ENCODE results near the gene ARFIP1.

The ARFIP1 gene

DNA sequence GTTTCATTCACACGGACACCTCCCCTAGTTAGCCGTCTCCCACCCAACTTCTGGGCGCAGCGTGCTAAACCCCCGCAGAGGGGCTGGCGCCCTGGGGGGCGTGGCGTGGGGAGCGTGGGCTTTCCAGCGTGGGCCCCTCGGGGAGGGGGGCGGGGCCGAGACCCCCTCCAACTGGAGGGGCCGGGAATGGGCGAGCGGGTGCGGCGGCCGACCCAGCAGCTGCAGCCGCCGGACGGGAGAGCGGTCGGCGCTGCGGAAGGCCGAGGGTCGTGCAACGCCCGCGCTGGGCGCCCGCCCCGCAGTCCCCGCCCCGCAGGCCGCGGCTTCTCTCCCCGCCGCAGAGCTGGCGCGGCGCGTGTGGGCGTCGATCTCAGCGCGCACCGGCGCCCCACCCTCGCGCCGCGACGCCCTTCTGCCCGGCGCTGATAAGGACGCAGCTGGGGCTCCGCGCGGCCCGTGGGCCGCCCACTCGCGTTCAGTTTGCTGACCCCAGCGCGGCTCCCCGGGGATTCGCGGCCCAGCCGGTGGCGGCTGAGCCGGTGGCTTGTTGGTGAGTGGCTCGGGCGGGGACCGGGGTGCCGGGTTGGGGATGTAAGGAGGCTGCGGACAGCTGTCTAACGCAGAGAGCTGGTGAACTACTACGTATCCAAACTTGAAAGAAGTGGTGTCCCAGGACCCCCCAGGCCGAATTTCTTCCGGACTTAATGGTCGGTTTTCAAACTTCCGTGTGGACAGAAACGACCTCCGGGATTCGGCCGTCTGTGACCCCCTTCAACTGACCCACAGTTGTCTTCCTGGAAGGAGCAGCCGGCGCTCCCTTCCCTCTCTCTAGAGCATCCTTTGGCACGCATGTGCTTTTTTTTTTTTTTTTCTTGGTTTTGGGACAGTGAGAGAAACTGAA is 157.8 kb downstream of the ARFIP1 start:
- H3K9ac ChIP-seq (ENCODE audit: insufficient read length, low read depth) = peak overlapping the region; percentile 86

DNA sequence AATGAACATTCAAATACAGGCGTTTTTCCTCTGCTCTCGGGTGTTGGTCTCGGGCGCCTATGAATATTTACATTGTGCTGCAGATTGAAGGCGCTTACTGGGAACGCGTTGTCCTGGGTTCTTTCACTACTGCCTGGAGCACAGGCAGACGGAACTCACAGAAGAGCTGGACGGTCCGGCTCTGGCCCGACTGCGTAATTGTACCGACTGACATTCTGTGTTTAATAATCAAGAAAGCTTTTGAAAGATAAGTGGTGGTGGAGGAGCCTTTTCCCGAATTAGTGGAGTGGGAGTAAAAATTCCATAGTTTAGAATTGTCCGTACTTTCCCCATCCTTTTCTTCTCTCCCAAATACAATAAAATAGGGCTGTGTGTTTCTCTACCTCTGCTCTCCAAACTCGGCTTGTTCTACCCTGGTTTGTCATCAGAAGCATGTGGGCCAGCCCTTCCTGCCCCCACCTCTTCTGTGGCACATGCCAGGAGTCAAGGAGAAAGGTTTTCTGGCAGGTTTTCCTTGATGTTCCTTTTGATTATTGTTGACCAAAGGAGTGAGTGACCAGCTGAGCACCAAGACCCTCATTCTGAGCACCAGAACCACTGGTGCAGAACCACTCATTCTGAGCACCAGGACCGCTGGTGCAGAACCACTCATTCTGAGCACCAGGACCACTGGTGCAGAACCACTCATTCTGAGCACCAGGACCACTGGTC is 158.6 kb downstream of the ARFIP1 start:
- no peaks in the 10 kb centered on the region for H3K4me1 ChIP-seq (ENCODE audit: insufficient read depth, insufficient read length)
- peaks cover under 1% of the 10 kb centered on the region for H3K36me3 ChIP-seq (ENCODE audit: insufficient read depth, insufficient read length, low read length)
- no peaks in the 10 kb centered on the region for H3K9me3 ChIP-seq (ENCODE audit: insufficient read depth, low read length)
- H3K4me3 ChIP-seq (ENCODE audit: insufficient read length, low read depth) = peak overlapping the region; percentile 75
- no peak for TF ChIP-seq YY1 (IDR thresholded peaks at IDR 0.05; ENCODE audit: insufficient read depth, insufficient read length)
- H3K9ac ChIP-seq (ENCODE audit: insufficient read length, low read depth) = no peak overlapping the region
- no peak for DNase-seq (ENCODE audit: low read depth, low spot score)
- peaks cover 27% of the 10 kb centered on the region for H3K27me3 ChIP-seq (ENCODE audit: insufficient read depth, insufficient read length)

More for the DNA sequence above, 157.8 kb downstream of the ARFIP1 start:
- no peaks in the 10 kb centered on the region for H3K9me3 ChIP-seq (ENCODE audit: insufficient read depth, low read length)
- no peak for DNase-seq (ENCODE audit: low read depth, low spot score)
- peak overlapping the region; percentile 75 for H3K4me3 ChIP-seq (ENCODE audit: insufficient read length, low read depth)
- no peaks in the 10 kb centered on the region for H3K36me3 ChIP-seq (ENCODE audit: insufficient read depth, insufficient read length, low read length)
- H3K27me3 ChIP-seq (ENCODE audit: insufficient read depth, insufficient read length) = peaks cover 27% of the 10 kb centered on the region
- no peaks in the 10 kb centered on the region for H3K4me1 ChIP-seq (ENCODE audit: insufficient read depth, insufficient read length)
- TF ChIP-seq ZNF274 (IDR thresholded peaks at IDR 0.05; ENCODE audit: low read depth, low read length) (no peak), SUZ12 (IDR thresholded peaks at IDR 0.05; ENCODE audit: extremely low read depth, insufficient read depth, insufficient read length) (no peak), YY1 (IDR thresholded peaks at IDR 0.05; ENCODE audit: insufficient read depth, insufficient read length) (no peak)

DNA sequence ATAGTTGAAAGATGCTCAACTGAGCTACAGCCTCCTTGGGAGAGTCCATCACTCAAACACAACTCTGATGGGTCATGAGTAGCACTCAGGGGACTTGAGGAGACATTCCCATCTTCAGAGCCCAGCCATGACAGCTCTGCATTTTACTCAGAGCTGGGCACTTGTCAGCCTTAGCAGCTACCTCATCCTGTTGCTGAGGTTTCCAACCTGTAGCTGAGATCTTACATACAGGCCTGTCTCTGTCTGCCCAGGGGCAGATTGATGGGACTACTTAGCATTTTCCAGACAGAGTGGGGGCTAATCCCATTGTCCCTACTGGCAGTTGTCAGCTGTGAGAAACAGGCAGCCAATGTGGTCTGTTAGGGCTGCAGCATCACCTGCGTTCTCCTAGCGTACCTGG is 159.9 kb downstream of the ARFIP1 start:
- Histone ChIP-seq H3K9me3 (ENCODE audit: insufficient read depth, low read length) (no peaks in the 10 kb centered on the region), H3K4me3 (ENCODE audit: insufficient read length, low read depth) (no peak overlapping the region), H3K4me1 (ENCODE audit: insufficient read depth, insufficient read length) (no peaks in the 10 kb centered on the region), H3K27me3 (ENCODE audit: insufficient read depth, insufficient read length) (peaks cover 27% of the 10 kb centered on the region), H3K36me3 (ENCODE audit: insufficient read depth, insufficient read length, low read length) (peaks cover 4% of the 10 kb centered on the region), H3K9ac (ENCODE audit: insufficient read length, low read depth) (no peak overlapping the region)
- no peak for TF ChIP-seq YY1 (IDR thresholded peaks at IDR 0.05; ENCODE audit: insufficient read depth, insufficient read length)
- DNase-seq (ENCODE audit: low read depth, low spot score) = no peak

DNA sequence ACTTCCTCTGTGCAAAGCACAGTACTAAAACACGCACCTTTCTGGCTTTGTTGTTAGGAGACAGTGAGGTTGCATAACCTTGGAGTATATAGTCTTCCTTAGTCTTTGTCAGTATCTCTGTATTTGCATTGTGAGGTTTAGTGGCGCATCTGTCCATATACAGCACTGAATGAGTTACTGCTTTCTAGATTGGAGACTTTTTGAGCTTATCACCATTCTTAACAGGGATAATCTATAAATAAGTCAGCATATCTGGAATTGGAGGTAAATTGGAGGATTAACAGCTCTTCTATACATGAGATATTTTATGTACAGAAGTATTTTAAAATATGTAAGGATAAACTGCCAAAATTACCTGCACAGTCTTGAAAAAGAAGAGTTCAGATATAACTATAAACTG is 160.7 kb downstream of the ARFIP1 start:
- no peaks in the 10 kb centered on the region for H3K4me1 ChIP-seq (ENCODE audit: insufficient read depth, insufficient read length)
- TF ChIP-seq SUZ12 (IDR thresholded peaks at IDR 0.05; ENCODE audit: extremely low read depth, insufficient read depth, insufficient read length) (no peak), YY1 (IDR thresholded peaks at IDR 0.05; ENCODE audit: insufficient read depth, insufficient read length) (no peak), ZNF274 (IDR thresholded peaks at IDR 0.05; ENCODE audit: low read depth, low read length) (no peak)
- peaks cover 4% of the 10 kb centered on the region for H3K36me3 ChIP-seq (ENCODE audit: insufficient read depth, insufficient read length, low read length)
- no peak overlapping the region for H3K9ac ChIP-seq (ENCODE audit: insufficient read length, low read depth)
- H3K9me3 ChIP-seq (ENCODE audit: insufficient read depth, low read length) = no peaks in the 10 kb centered on the region
- no peak overlapping the region for H3K4me3 ChIP-seq (ENCODE audit: insufficient read length, low read depth)
- peaks cover 27% of the 10 kb centered on the region for H3K27me3 ChIP-seq (ENCODE audit: insufficient read depth, insufficient read length)
- no peak for DNase-seq (ENCODE audit: low read depth, low spot score)

DNA sequence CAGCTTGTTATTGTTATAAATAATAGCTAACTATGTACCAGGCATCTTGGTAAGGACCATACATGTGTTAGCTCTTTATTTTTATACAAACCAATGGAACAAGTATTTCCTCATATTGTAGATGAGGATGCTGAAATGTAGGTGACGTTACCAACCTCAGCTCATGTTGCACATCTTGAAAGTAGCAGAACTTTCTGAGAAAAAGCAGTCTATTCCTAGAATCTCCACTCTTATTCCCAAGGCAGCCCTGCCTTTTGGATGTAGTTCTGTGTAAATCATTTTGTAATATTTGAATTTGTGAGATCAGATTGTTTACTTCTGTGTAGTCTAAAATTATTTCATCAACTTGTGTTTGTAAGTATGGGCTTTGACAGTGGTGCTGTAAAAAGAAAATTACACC is 161.7 kb downstream of the ARFIP1 start:
- Histone ChIP-seq H3K9me3 (ENCODE audit: insufficient read depth, low read length) (no peaks in the 10 kb centered on the region), H3K36me3 (ENCODE audit: insufficient read depth, insufficient read length, low read length) (peaks cover 4% of the 10 kb centered on the region), H3K27me3 (ENCODE audit: insufficient read depth, insufficient read length) (peaks cover 26% of the 10 kb centered on the region), H3K4me3 (ENCODE audit: insufficient read length, low read depth) (no peak overlapping the region), H3K9ac (ENCODE audit: insufficient read length, low read depth) (no peak overlapping the region), H3K4me1 (ENCODE audit: insufficient read depth, insufficient read length) (no peaks in the 10 kb centered on the region)
- TF ChIP-seq ZNF274 (IDR thresholded peaks at IDR 0.05; ENCODE audit: low read depth, low read length) (no peak), YY1 (IDR thresholded peaks at IDR 0.05; ENCODE audit: insufficient read depth, insufficient read length) (no peak), SUZ12 (IDR thresholded peaks at IDR 0.05; ENCODE audit: extremely low read depth, insufficient read depth, insufficient read length) (no peak)
- no peak for DNase-seq (ENCODE audit: low read depth, low spot score)

DNA sequence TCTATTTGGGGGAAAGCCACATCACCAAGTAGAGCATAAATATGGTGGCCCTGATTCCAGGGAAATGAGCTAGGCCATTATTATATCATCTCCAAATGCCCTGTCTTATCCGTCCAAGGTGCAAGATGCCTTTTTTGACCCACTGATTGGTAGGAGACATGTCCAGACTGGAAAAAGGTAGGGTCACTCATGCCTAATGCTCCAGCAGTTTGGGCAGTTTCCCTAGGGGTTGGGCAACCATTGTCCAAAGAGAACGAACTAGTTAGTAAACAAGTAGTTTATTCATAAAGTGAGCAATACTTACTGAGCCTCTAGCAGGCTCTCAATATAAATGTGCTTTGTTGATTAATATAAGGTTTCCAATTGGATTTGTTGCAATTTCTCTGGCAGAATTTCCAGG is 162.6 kb downstream of the ARFIP1 start:
- Histone ChIP-seq H3K9me3 (ENCODE audit: insufficient read depth, low read length) (no peaks in the 10 kb centered on the region), H3K36me3 (ENCODE audit: insufficient read depth, insufficient read length, low read length) (peaks cover 4% of the 10 kb centered on the region), H3K9ac (ENCODE audit: insufficient read length, low read depth) (no peak overlapping the region), H3K4me1 (ENCODE audit: insufficient read depth, insufficient read length) (no peaks in the 10 kb centered on the region), H3K4me3 (ENCODE audit: insufficient read length, low read depth) (no peak overlapping the region), H3K27me3 (ENCODE audit: insufficient read depth, insufficient read length) (peaks cover 18% of the 10 kb centered on the region)
- no peak for DNase-seq (ENCODE audit: low read depth, low spot score)
- TF ChIP-seq YY1 (IDR thresholded peaks at IDR 0.05; ENCODE audit: insufficient read depth, insufficient read length) (no peak), ZNF274 (IDR thresholded peaks at IDR 0.05; ENCODE audit: low read depth, low read length) (no peak), SUZ12 (IDR thresholded peaks at IDR 0.05; ENCODE audit: extremely low read depth, insufficient read depth, insufficient read length) (no peak)

DNA sequence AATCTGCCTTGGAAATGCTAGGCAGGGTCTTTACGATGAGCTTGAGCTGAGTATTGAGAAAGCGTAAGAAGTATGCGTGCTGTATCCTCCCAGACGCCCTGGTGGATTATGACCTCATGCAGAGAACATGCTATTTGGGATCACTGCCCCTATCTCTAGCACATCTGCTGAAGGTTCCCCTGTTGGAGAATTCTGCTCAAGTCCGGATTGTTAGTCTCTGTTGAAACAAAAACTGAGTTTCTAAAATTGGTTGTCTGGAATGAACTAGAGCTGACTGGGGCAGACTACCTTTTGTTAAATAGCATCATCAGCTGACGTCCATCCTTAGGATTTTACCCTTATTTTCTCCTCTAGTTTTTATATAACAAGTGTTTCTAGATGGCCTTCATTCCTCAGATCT is 163.9 kb downstream of the ARFIP1 start:
- Histone ChIP-seq H3K4me3 (ENCODE audit: insufficient read length, low read depth) (no peak overlapping the region), H3K36me3 (ENCODE audit: insufficient read depth, insufficient read length, low read length) (peaks cover 4% of the 10 kb centered on the region), H3K9ac (ENCODE audit: insufficient read length, low read depth) (no peak overlapping the region), H3K4me1 (ENCODE audit: insufficient read depth, insufficient read length) (no peaks in the 10 kb centered on the region), H3K9me3 (ENCODE audit: insufficient read depth, low read length) (no peaks in the 10 kb centered on the region), H3K27me3 (ENCODE audit: insufficient read depth, insufficient read length) (peaks cover 5% of the 10 kb centered on the region)
- DNase-seq (ENCODE audit: low read depth, low spot score) = no peak
- TF ChIP-seq SUZ12 (IDR thresholded peaks at IDR 0.05; ENCODE audit: extremely low read depth, insufficient read depth, insufficient read length) (no peak), ZNF274 (IDR thresholded peaks at IDR 0.05; ENCODE audit: low read depth, low read length) (no peak), YY1 (IDR thresholded peaks at IDR 0.05; ENCODE audit: insufficient read depth, insufficient read length) (no peak)
